ENCODE data around the gene PIGH. TPM values are rescaled to one million over a fixed set of nuclear protein-coding genes. Genes with fewer than 3 reads are reported as not detected.

PIGH gene
- total RNA-seq, 1 experiment from 2014 or later: 9.4 TPM

DNA sequence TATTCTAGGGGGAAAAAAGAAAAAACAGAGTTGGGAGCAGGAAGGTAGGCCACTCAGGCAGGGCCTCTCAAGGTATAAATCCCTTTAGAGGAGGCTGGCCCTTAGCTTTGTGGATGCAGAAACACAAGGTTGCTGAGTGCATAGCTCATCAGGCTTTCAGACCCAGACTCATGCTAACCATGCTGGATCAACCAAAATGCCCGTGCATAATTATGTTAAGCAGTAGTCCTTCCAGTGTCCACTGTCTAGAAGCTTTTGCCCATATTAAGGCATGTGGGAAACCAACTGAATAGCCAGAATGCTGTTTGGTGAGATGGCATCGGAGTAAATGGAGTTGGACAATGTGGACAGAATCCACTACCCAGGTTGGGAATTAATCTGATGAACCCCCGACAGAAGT lies 38.6 kb upstream of the PIGH start:
- Histone ChIP-seq H2BK120ac (ENCODE audit: low read depth, low read length, poor library complexity, severe bottlenecking) (no peak overlapping the region), H3K18ac (ENCODE audit: insufficient read length, low read depth, low read length) (no peak overlapping the region), H4K5ac (ENCODE audit: insufficient read length, low read depth, low read length) (no peak overlapping the region), H2BK20ac (ENCODE audit: low read depth, low read length, poor library complexity, severe bottlenecking) (no peak overlapping the region), H3K79me1 (ENCODE audit: insufficient read depth, low read depth, low read length, poor library complexity, severe bottlenecking) (no peaks in the 10 kb centered on the region), H3K4me1 (ENCODE audit: insufficient read depth, low read length) (no peaks in the 10 kb centered on the region), H2BK15ac (ENCODE audit: low read depth, low read length) (no peak overlapping the region), H4K8ac (replicated peaks; ENCODE audit: insufficient read length, low read depth, low read length) (no peak overlapping the region), H2AFZ (ENCODE audit: low read length) (no peak overlapping the region), H3K9me3 (ENCODE audit: control insufficient read depth, low read depth, low read length) (no peaks in the 10 kb centered on the region), H4K20me1 (ENCODE audit: control insufficient read depth, insufficient read depth, insufficient read length) (no peaks in the 10 kb centered on the region), H3K23ac (ENCODE audit: insufficient read length, low read depth, low read length) (no peak overlapping the region), H3K56ac (ENCODE audit: insufficient read length, low read depth, low read length) (no peak overlapping the region), H3K4me2 (ENCODE audit: insufficient read depth, insufficient read length, low read length) (no peak overlapping the region), H4K91ac (ENCODE audit: insufficient read length, low read depth, low read length) (no peak overlapping the region), H3K27me3 (ENCODE audit: insufficient read depth, low read length) (no peaks in the 10 kb centered on the region), H2BK5ac (ENCODE audit: insufficient read length, low read length) (no peak overlapping the region), H2AK5ac (ENCODE audit: insufficient read length, low read length) (no peak overlapping the region), H3K23me2 (ENCODE audit: insufficient read length, low read depth, low read length, poor library complexity, severe bottlenecking) (no peaks in the 10 kb centered on the region), H3T11ph (ENCODE audit: low read length) (no peak overlapping the region), H2BK12ac (ENCODE audit: insufficient read length, low read depth, low read length) (no peak overlapping the region), H3K14ac (ENCODE audit: insufficient read depth, low read length) (no peak overlapping the region), H3K4ac (ENCODE audit: low read depth, low read length) (no peak overlapping the region), H3K79me2 (ENCODE audit: insufficient read depth, low read length) (no peaks in the 10 kb centered on the region), H3K9ac (ENCODE audit: extremely low read depth, insufficient read length, low read length) (no peak overlapping the region), H3K27ac (ENCODE audit: insufficient read length, low read depth, low read length) (no peak overlapping the region)
- no peaks in the 10 kb centered on the region for H3K9me3 Mint-ChIP-seq
- no CpG with 5 or more reads among the region's 3 CpGs for WGBS (ENCODE audit: extremely low coverage, insufficient read length, low lambda C conversion rate)
- H3K27me3 Mint-ChIP-seq (ENCODE audit: low read depth): no peaks in the 10 kb centered on the region
- TF ChIP-seq, protein P1, sequence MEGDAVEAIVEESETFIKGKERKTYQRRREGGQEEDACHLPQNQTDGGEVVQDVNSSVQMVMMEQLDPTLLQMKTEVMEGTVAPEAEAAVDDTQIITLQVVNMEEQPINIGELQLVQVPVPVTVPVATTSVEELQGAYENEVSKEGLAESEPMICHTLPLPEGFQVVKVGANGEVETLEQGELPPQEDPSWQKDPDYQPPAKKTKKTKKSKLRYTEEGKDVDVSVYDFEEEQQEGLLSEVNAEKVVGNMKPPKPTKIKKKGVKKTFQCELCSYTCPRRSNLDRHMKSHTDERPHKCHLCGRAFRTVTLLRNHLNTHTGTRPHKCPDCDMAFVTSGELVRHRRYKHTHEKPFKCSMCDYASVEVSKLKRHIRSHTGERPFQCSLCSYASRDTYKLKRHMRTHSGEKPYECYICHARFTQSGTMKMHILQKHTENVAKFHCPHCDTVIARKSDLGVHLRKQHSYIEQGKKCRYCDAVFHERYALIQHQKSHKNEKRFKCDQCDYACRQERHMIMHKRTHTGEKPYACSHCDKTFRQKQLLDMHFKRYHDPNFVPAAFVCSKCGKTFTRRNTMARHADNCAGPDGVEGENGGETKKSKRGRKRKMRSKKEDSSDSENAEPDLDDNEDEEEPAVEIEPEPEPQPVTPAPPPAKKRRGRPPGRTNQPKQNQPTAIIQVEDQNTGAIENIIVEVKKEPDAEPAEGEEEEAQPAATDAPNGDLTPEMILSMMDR (conservative IDR thresholded peaks at IDR 0.05): no peak
- DNase-seq: no peak
- H3K27ac Mint-ChIP-seq: no peak overlapping the region
- H3K36me3 Mint-ChIP-seq (ENCODE audit: insufficient read depth in 1 of 3, low read depth in 3 of 3): peaks cover 0 to 9% (median 4%) of the 10 kb centered on the region in 3 experiments; a peak in 5 of 7 replicates
- H3K4me3 Mint-ChIP-seq: no peak overlapping the region
- H3K4me1 Mint-ChIP-seq: no peaks in the 10 kb centered on the region
